ENCODE measurements around the gene GRIP1.

The GRIP1 gene

GRCh38 chr12:66329941-66330340, 348.9 kb downstream of the GRIP1 start:
- no peak for DNase-seq (ENCODE audit: extremely low spot score)
- ChIA-PET CTCF (interaction anchor here (1.1 to 2.4 kb wide), 2 partner anchors 11 to 18 kb away, joined by 3 to 6 read pairs; no protein-coding TSS in a partner anchor), POLR2A (no interaction called here)
- TF ChIP-seq, protein P1, sequence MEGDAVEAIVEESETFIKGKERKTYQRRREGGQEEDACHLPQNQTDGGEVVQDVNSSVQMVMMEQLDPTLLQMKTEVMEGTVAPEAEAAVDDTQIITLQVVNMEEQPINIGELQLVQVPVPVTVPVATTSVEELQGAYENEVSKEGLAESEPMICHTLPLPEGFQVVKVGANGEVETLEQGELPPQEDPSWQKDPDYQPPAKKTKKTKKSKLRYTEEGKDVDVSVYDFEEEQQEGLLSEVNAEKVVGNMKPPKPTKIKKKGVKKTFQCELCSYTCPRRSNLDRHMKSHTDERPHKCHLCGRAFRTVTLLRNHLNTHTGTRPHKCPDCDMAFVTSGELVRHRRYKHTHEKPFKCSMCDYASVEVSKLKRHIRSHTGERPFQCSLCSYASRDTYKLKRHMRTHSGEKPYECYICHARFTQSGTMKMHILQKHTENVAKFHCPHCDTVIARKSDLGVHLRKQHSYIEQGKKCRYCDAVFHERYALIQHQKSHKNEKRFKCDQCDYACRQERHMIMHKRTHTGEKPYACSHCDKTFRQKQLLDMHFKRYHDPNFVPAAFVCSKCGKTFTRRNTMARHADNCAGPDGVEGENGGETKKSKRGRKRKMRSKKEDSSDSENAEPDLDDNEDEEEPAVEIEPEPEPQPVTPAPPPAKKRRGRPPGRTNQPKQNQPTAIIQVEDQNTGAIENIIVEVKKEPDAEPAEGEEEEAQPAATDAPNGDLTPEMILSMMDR (IDR thresholded peaks at IDR 0.05; ENCODE audit: control extremely low read depth, extremely low read depth, low read depth, missing control alignments), result no peak

DNA sequence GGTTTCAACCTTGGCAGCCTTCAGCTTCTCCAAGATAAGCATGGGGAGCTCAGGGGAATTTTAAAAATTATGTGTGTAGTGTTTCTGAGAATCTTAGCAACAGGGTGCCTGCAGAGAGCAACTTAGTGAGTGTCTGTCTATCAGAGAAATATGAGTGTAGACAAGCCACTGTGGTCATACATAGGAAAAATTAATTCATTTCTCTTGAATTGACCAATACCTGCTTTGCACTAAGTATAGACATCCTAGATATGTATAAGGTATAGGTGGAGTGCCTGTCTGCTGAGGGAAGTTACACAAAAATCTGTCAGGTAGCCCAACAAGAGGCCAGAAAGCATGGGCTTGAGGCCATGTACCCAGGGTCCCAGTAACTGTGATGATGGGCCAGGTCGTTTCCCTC, 355.9 kb downstream of the GRIP1 start:
- TF ChIP-seq, protein P1 (IDR thresholded peaks at IDR 0.05; ENCODE audit: control extremely low read depth, extremely low read depth, low read depth, missing control alignments), result no peak
- ChIA-PET CTCF (no interaction called here), POLR2A (no interaction called here)
- no peak for DNase-seq (ENCODE audit: extremely low spot score)

DNA sequence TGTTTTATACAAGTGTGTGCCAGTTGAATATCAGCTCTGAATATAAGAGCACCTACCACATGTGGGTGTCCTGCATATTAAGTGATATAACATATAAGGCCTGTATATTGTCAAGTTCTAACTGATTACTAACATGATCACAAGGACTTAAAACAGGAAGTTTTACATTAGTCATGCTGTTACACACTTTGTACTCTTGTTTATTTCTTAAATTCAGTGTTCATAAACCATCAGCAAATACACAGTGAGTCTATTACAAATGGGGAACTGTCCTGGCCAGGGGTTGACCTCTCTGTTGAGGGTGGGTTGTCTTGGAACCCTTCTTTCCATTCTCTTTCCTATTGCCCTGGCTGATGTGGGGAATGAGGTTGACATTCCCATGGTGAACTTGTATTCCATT, 357.4 kb downstream of the GRIP1 start:
- POLR2A ChIA-PET, result no interaction called here
- TF ChIP-seq, protein P1 (IDR thresholded peaks at IDR 0.05; ENCODE audit: control extremely low read depth, extremely low read depth, low read depth, missing control alignments), result no peak
- CTCF ChIA-PET, result interaction anchor here (1.4 to 1.7 kb wide), 3 partner anchors 10 to 371 kb away, joined by 4 to 5 read pairs (median 4); no protein-coding TSS in a partner anchor
- DNase-seq (ENCODE audit: extremely low spot score), result no peak

- DNase-seq (ENCODE audit: extremely low spot score), result no peak
- CTCF ChIA-PET, result interaction anchor here (1.4 to 1.7 kb wide), 3 partner anchors 9 to 372 kb away, joined by 4 to 5 read pairs (median 4); no protein-coding TSS in a partner anchor
- POLR2A ChIA-PET, result no interaction called here
- TF ChIP-seq, protein P1 (IDR thresholded peaks at IDR 0.05; ENCODE audit: control extremely low read depth, extremely low read depth, low read depth, missing control alignments), result no peak
Observed at GRCh38 chr12:66320996-66321395, 357.9 kb downstream of the GRIP1 start.

DNA sequence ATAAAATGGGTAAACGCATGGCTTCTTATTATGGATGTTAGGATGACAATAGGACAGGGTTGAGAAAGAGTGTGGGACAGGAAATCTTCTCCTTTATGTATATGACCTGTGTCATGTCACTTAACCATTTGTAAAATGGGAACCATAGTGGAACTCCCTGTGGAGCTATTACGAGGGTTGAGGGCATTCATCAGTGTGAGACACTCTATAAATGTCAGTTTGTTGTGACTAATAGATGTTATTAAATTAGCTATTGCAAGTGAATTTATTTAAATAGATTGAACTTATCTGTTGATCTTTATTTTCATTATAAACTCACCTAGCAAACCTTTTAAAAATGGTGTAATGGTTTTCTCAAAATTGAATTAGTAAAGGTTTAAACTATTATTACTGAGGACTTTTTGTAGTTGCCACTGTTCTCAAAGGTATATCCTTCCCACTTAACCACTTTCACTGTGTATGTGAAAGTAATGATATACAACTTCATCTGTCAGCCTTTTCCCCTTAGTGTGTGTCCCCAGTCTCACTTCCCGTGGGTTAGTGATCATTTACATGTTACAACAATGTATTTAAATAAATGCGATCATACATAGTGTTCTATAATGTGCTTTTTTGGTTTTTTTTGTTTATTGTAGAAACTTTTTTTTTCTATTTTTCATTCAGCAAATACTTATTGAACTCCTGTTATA, 359.5 kb downstream of the GRIP1 start:
- TF ChIP-seq, protein P1 (IDR thresholded peaks at IDR 0.05; ENCODE audit: control extremely low read depth, extremely low read depth, low read depth, missing control alignments), result no peak
- DNase-seq (ENCODE audit: extremely low spot score), result no peak
- ChIA-PET POLR2A (no interaction called here), CTCF (interaction anchor here (1.0 to 1.2 kb wide), 2 partner anchors 9 to 49 kb away, joined by 3 to 4 read pairs; no protein-coding TSS in a partner anchor)

GRCh38 chr12:66314278-66314677, 364.6 kb downstream of the GRIP1 start:
- POLR2A ChIA-PET, result interaction anchor here (0.6 kb wide), 1 partner anchor 80 kb away, joined by 4 read pairs; no protein-coding TSS in a partner anchor
- CTCF ChIA-PET, result interaction anchor here (0.9 to 1.3 kb wide), 3 partner anchors 20 to 375 kb away, joined by 3 to 4 read pairs (median 3); no protein-coding TSS in a partner anchor
- TF ChIP-seq, protein P1 (IDR thresholded peaks at IDR 0.05; ENCODE audit: control extremely low read depth, extremely low read depth, low read depth, missing control alignments), result no peak
- no peak for DNase-seq (ENCODE audit: extremely low spot score)
